GM12878 (cell line): ENCODE measurements around the gene CLIP3. TPM values are rescaled to one million over a fixed set of nuclear protein-coding genes. Genes with fewer than 3 reads are reported as not detected.

Experiments used
- ATAC-seq: fragments of 200-7000 bp; cut with Tn5 transposase; 3 replicates; pipeline ENCODE4 v1.9.1; 2020; ENCODE audit warnings: mild to moderate bottlenecking, moderate library complexity
- BruUV-seq: library from RNA; stranded (reverse); fragments of 400-500 nt; replicated peaks from 2 replicates; lab custom pipeline; 2021; lab: Mats Ljungman, UMichigan
- CTCF ChIA-PET: fragments of 300-600 bp; sonication (Branson Sonifier 250); formaldehyde crosslinking; extraction: SDS; loops from one replicate; lab custom pipeline; 2021; ENCODE audit warnings: inconsistent platforms; lab: Yijun Ruan, JAX
- POLR2A ChIA-PET: fragments of 350-600 bp; formaldehyde crosslinking; extraction: SDS; loops from one replicate; lab custom pipeline; 2021; ENCODE audit warnings: inconsistent platforms; lab: Charles Lee
- RAD21 ChIA-PET: fragments of 300-600 bp; sonication (Branson Sonifier 250); formaldehyde crosslinking; loops from one replicate; lab custom pipeline; 2023; ENCODE audit warnings: antibody characterized with exemption; ENCODE audit not compliant: unreplicated experiment; lab: Charles Lee
- SMC1A ChIA-PET: fragments of 300-600 bp; sonication (Branson Sonifier 250); formaldehyde crosslinking; loops from one replicate; lab custom pipeline; 2023; ENCODE audit not compliant: unreplicated experiment, uncharacterized antibody; lab: Charles Lee
- DNase-seq: peaks from one replicate; pipeline ENCODE4 v3.0.0-alpha.2; 2011; ENCODE audit warnings: low read depth, low spot score
- FAIRE-seq: peaks from 3 replicates; lab custom pipeline; 2011; peaks lifted over from hg19 to GRCh38; lab: Jason Lieb, UNC
- H2AFZ ChIP-seq: 2 replicates; pipeline ENCODE4 v1.6.0; 2011; ENCODE audit warnings: low read depth, low read length, control low read depth; ENCODE audit not compliant: control insufficient read depth
- H3K27ac ChIP-seq: 2 replicates; pipeline ENCODE4 v1.5.1; 2011; ENCODE audit warnings: control low read depth; ENCODE audit not compliant: control insufficient read depth, insufficient read depth
- H3K27me3 ChIP-seq, 2 experiments: replicated peaks in 1 of 2; 2 replicates each; pipeline versions ENCODE4 v1.6.0 to v1.6.1; 2011; ENCODE audit warnings: low read length in 1 of 2; ENCODE audit not compliant: control insufficient read depth in 2 of 2, insufficient read depth in 2 of 2
- H3K36me3 ChIP-seq, 2 experiments: 2 replicates each; pipeline ENCODE4 v1.5.1; 2011; ENCODE audit warnings: low read length in 1 of 2; ENCODE audit not compliant: control insufficient read depth in 2 of 2, insufficient read depth in 2 of 2
- H3K4me1 ChIP-seq: 2 replicates; pipeline ENCODE4 v1.6.1; 2011; ENCODE audit warnings: mild to moderate bottlenecking, low read length, moderate library complexity, mixed read lengths; ENCODE audit not compliant: control insufficient read depth, insufficient read depth
- H3K4me2 ChIP-seq: 2 replicates; pipeline ENCODE4 v1.6.0; 2011; ENCODE audit warnings: control low read depth; ENCODE audit not compliant: control insufficient read depth, insufficient read depth
- H3K4me3 ChIP-seq: fragments of 200-600 bp; sonication (generic); 2 replicates; pipeline ENCODE4 v1.5.1; 2016
- H3K79me2 ChIP-seq: 2 replicates; pipeline ENCODE4 v1.6.0; 2011; ENCODE audit warnings: low read length; ENCODE audit not compliant: control insufficient read depth, insufficient read depth
- H3K9ac ChIP-seq: 2 replicates; pipeline ENCODE4 v1.8.0; 2011; ENCODE audit warnings: low read length, control low read depth, mixed read lengths; ENCODE audit not compliant: control insufficient read depth, insufficient read depth
- H3K9me3 ChIP-seq: replicated peaks from 3 replicates; pipeline ENCODE4 v1.5.1; 2011; ENCODE audit warnings: mild to moderate bottlenecking, low read length; ENCODE audit not compliant: control insufficient read depth, insufficient read depth
- H4K20me1 ChIP-seq: 2 replicates; pipeline ENCODE4 v1.6.0; 2011; ENCODE audit not compliant: control insufficient read depth, insufficient read depth
- BACH1 ChIP-seq: fragments of 450-650 bp; IDR thresholded peaks from 2 replicates; pipeline ENCODE4 v1.6.1; 2017; ENCODE audit warnings: mild to moderate bottlenecking, borderline replicate concordance
- BHLHE40 ChIP-seq, 2 experiments: fragments of 450-650 bp in 1 of 2; IDR thresholded peaks; 2 replicates each; pipeline ENCODE4 v1.6.1; 2011 to 2017; ENCODE audit warnings: low read depth in 2 of 2, borderline replicate concordance in 1 of 2, improper control_type of control experiment in 1 of 2, low read length in 1 of 2, mild to moderate bottlenecking in 1 of 2
- CBFB ChIP-seq: IDR thresholded peaks from 2 replicates; pipeline ENCODE4 v1.6.1; 2016; ENCODE audit warnings: antibody characterized with exemption, low read depth
- CHD4 ChIP-seq: fragments of 200-600 bp; sonication (generic); IDR thresholded peaks from 2 replicates; pipeline ENCODE4 v1.6.1; 2016; ENCODE audit warnings: mild to moderate bottlenecking
- IKZF2 ChIP-seq, 2 experiments: fragments of 450-650 bp; IDR thresholded peaks; 2 replicates each; pipeline ENCODE4 v1.6.1; 2017; ENCODE audit warnings: mild to moderate bottlenecking in 2 of 2, moderate library complexity in 2 of 2
- KDM1A ChIP-seq: fragments of 200-600 bp; sonication (generic); IDR thresholded peaks from 2 replicates; pipeline ENCODE4 v1.6.1; 2016; ENCODE audit warnings: borderline replicate concordance
- MTA2 ChIP-seq: fragments of 450-650 bp; IDR thresholded peaks from 2 replicates; pipeline ENCODE4 v1.6.1; 2016; ENCODE audit warnings: low read depth, mild to moderate bottlenecking, moderate library complexity
- NFYB ChIP-seq: IDR thresholded peaks from 2 replicates; pipeline ENCODE4 v1.6.1; 2011; ENCODE audit warnings: low read depth, mild to moderate bottlenecking, low read length, improper control_type of control experiment, moderate library complexity; ENCODE audit not compliant: insufficient read depth
- NRF1 ChIP-seq: conservative IDR thresholded peaks from 2 replicates; pipeline ENCODE4 v1.6.1; 2011; ENCODE audit warnings: mild to moderate bottlenecking, low read depth, low read length, improper control_type of control experiment
- PAX5 ChIP-seq: IDR thresholded peaks from 2 replicates; pipeline ENCODE4 v1.6.1; 2011; ENCODE audit warnings: low read depth, low read length, borderline replicate concordance
- RELA ChIP-seq: fragments of 450-650 bp; IDR thresholded peaks from 2 replicates; pipeline ENCODE4 v1.8.0; 2014; ENCODE audit warnings: borderline replicate concordance; ENCODE audit not compliant: partially characterized antibody
- SMAD1 ChIP-seq: fragments of 450-650 bp; IDR thresholded peaks from 2 replicates; pipeline ENCODE4 v1.6.1; 2018; ENCODE audit warnings: mild to moderate bottlenecking, low read depth; ENCODE audit not compliant: partially characterized antibody
- SMARCA5 ChIP-seq: fragments of 450-650 bp; IDR thresholded peaks from 2 replicates; pipeline ENCODE4 v1.6.1; 2017; ENCODE audit warnings: mild to moderate bottlenecking
- STAT1 ChIP-seq: fragments of 450-650 bp; conservative IDR thresholded peaks from 2 replicates; pipeline ENCODE4 v1.6.1; 2014; ENCODE audit warnings: antibody characterized with exemption, mild to moderate bottlenecking
- STAT3 ChIP-seq: IDR thresholded peaks from 2 replicates; pipeline ENCODE4 v1.6.1; 2011; ENCODE audit warnings: low read depth, low read length, improper control_type of control experiment
- SUPT20H ChIP-seq: IDR thresholded peaks from 2 replicates; pipeline ENCODE4 v1.6.1; 2011; ENCODE audit warnings: low read depth, mild to moderate bottlenecking, low read length, moderate library complexity, borderline replicate concordance; ENCODE audit not compliant: control insufficient read depth
- ZSCAN29 ChIP-seq: fragments of 450-650 bp; IDR thresholded peaks from 2 replicates; pipeline ENCODE4 v1.6.1; 2017; ENCODE audit warnings: mild to moderate bottlenecking, moderate library complexity
- ZZZ3 ChIP-seq: IDR thresholded peaks from 2 replicates; pipeline ENCODE4 v1.6.1; 2011; ENCODE audit warnings: low read depth; ENCODE audit not compliant: control insufficient read depth, insufficient read length
- WGBS: methylation state at CpG from one replicate; pipeline ENCODE4 v1.1.6; 2016; ENCODE audit warnings: low lambda C conversion rate; ENCODE audit not compliant: insufficient replicate concordance, insufficient coverage; ENCODE audit errors: missing lambda C conversion rate; 5-methylcytosine and 5-hydroxymethylcytosine counted together
- in situ Hi-C: fragments of 300-500 bp; cut with MboI; formaldehyde crosslinking; loops from 9 replicates; pipeline ENCODE4 v1.14.3; 2018; ENCODE audit warnings: mixed read lengths
- intact Hi-C: fragments of 100-400 bp; cut with micrococcal nuclease; formaldehyde crosslinking; loops from one replicate; pipeline ENCODE4 v1.14.2; 2022; ENCODE audit not compliant: unreplicated experiment
- polyA plus RNA-seq, 11 experiments: library from polyadenylated mRNA; depleted of rRNA in 4 of 11; unstranded in 6 of 11; stranded (reverse) in 5 of 11; fragments of >200 nt; fragmentation: Nextera tagmentation in 4 of 11; fragmentation: Illumina TruSeq in 1 of 11; extraction: Ambion mirVana in 4 of 11; extraction: Trizol in 1 of 11; gene quantifications; 1 replicate in 1 of 11; 2 replicates in 10 of 11; pipeline versions ENCODE4 v1.2.1 to v1.2.3, GENCODE V29; 2011 to 2016; ENCODE audit warnings: inconsistent platforms in 2 of 11, missing spikeins in 2 of 11, low read depth in 1 of 11
- total RNA-seq, 4 experiments: library from RNA; depleted of rRNA in 3 of 4; stranded (reverse); fragments of >200 nt in 3 of 4; fragmentation: Illumina TruSeq in 1 of 4; extraction: Trizol in 1 of 4; gene quantifications; 2 replicates each; pipeline versions ENCODE4 v1.2.1 to v1.2.3, GENCODE V29; 2013 to 2021
- TF ChIP-seq, protein P1 (sequence below): IDR thresholded peaks from 2 replicates; pipeline ENCODE4 v1.6.1; 2012; ENCODE audit warnings: mild to moderate bottlenecking, low read depth, low read length
- TF ChIP-seq, protein P2 (sequence below): fragments of 150-350 bp; IDR thresholded peaks from 2 replicates; pipeline ENCODE4 v1.6.1; 2014; ENCODE audit warnings: mild to moderate bottlenecking, low read depth, low read length

CLIP3 gene
- total and polyA plus RNA-seq, 10 of the 15 experiments (the other 5 are each of a cell fraction or from before 2014, with no cell fraction given): 0.09 to 2.7 (median 0.45) TPM; not detected in 1

DNA sequence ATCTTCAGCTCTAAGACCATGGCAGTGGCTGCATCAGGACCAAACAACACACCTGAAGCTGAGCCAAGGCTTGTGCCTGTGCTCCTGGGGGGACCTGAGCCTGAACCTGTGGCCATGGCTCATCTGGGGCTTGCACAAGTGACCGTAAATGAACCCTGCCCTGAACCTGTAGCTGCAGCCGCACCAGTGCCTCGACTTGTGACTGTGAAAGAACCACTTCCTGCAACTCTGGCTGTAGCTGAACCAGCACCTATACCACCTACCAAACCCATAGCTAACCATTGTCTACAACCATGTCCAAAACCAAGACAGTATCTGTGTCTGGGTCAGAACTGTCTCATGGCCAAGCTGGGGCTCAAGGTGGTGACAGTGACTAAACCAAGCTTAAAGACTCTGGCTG lies 65.9 kb downstream of the CLIP3 start:
- no peaks in the 10 kb centered on the region for H3K36me3 ChIP-seq
- no peak overlapping the region for H3K4me3 ChIP-seq
- no peak overlapping the region for H3K4me2 ChIP-seq
- ATAC-seq: no peak
- DNase-seq: no peak
- no peak overlapping the region for H3K9ac ChIP-seq
- BruUV-seq: no TSS peak
- ChIA-PET CTCF (no interaction called here), POLR2A (no interaction called here), SMC1A (no interaction called here), RAD21 (no interaction called here)
- H2AFZ ChIP-seq: no peak overlapping the region
- no peak overlapping the region for H3K27ac ChIP-seq
- intact Hi-C loops: no loop called here
- H3K4me1 ChIP-seq: no peaks in the 10 kb centered on the region
- TF ChIP-seq STAT3 (no peak), RELA (no peak), PAX5 (no peak), STAT1 (no peak), CBFB (no peak), MTA2 (no peak), NFYB (no peak), IKZF2 (IDR thresholded peaks at IDR 0.05) (no peak), ZSCAN29 (no peak), SMARCA5 (no peak), BACH1 (no peak), SMAD1 (no peak), CHD4 (no peak), KDM1A (no peak), SUPT20H (no peak), BHLHE40 (IDR thresholded peaks at IDR 0.05; ENCODE audit: borderline replicate concordance in 1 of 2, low read depth in 2 of 2, low read length in 1 of 2) (no peak), NRF1 (no peak), ZZZ3 (no peak)
- TF ChIP-seq, protein P1, sequence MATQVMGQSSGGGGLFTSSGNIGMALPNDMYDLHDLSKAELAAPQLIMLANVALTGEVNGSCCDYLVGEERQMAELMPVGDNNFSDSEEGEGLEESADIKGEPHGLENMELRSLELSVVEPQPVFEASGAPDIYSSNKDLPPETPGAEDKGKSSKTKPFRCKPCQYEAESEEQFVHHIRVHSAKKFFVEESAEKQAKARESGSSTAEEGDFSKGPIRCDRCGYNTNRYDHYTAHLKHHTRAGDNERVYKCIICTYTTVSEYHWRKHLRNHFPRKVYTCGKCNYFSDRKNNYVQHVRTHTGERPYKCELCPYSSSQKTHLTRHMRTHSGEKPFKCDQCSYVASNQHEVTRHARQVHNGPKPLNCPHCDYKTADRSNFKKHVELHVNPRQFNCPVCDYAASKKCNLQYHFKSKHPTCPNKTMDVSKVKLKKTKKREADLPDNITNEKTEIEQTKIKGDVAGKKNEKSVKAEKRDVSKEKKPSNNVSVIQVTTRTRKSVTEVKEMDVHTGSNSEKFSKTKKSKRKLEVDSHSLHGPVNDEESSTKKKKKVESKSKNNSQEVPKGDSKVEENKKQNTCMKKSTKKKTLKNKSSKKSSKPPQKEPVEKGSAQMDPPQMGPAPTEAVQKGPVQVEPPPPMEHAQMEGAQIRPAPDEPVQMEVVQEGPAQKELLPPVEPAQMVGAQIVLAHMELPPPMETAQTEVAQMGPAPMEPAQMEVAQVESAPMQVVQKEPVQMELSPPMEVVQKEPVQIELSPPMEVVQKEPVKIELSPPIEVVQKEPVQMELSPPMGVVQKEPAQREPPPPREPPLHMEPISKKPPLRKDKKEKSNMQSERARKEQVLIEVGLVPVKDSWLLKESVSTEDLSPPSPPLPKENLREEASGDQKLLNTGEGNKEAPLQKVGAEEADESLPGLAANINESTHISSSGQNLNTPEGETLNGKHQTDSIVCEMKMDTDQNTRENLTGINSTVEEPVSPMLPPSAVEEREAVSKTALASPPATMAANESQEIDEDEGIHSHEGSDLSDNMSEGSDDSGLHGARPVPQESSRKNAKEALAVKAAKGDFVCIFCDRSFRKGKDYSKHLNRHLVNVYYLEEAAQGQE: no peak
- TF ChIP-seq, protein P2, sequence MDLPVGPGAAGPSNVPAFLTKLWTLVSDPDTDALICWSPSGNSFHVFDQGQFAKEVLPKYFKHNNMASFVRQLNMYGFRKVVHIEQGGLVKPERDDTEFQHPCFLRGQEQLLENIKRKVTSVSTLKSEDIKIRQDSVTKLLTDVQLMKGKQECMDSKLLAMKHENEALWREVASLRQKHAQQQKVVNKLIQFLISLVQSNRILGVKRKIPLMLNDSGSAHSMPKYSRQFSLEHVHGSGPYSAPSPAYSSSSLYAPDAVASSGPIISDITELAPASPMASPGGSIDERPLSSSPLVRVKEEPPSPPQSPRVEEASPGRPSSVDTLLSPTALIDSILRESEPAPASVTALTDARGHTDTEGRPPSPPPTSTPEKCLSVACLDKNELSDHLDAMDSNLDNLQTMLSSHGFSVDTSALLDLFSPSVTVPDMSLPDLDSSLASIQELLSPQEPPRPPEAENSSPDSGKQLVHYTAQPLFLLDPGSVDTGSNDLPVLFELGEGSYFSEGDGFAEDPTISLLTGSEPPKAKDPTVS: no peak
- WGBS: 17% methylated on average over 3 of the region's 3 CpGs
- H3K27me3 ChIP-seq: no peaks in the 10 kb centered on the region; a peak in 1 of 4 replicates
- no peaks in the 10 kb centered on the region for H4K20me1 ChIP-seq
- FAIRE-seq: no peak
- H3K9me3 ChIP-seq: no peaks in the 10 kb centered on the region
- in situ Hi-C loops: no loop called here
- no peaks in the 10 kb centered on the region for H3K79me2 ChIP-seq
